Neutrophil (primary cell): ENCODE data around the gene SKAP1.
"Not testable (repeated sequence)": the region's sequence is repeated elsewhere in the genome, so short reads cannot be mapped to it uniquely, and the experiment has no call there.

Experiments
- H3K27ac ChIP-seq: fragments of 200-600 bp; sonication (generic); 2 replicates; pipeline ENCODE4 v1.5.1; 2016; ENCODE audit warnings: mild to moderate bottlenecking, moderate library complexity
- H3K27me3 ChIP-seq: fragments of 200-600 bp; sonication (generic); 2 replicates; pipeline ENCODE4 v1.6.0; 2016; ENCODE audit warnings: mild to moderate bottlenecking
- H3K36me3 ChIP-seq: fragments of 200-600 bp; sonication (generic); 2 replicates; pipeline ENCODE4 v1.5.1; 2017
- H3K4me1 ChIP-seq, 2 experiments: fragments of 200-600 bp in 1 of 2; sonication (generic) in 1 of 2; 1 replicate in 1 of 2; 2 replicates in 1 of 2; pipeline versions ENCODE4 v1.5.1 to v1.6.1; 2013 to 2016; ENCODE audit warnings: low read depth in 1 of 2, low read length in 1 of 2, mild to moderate bottlenecking in 1 of 2, moderate library complexity in 1 of 2; ENCODE audit not compliant: control insufficient read depth in 1 of 2, insufficient read depth in 1 of 2
- H3K4me3 ChIP-seq, 2 experiments: fragments of 200-600 bp in 1 of 2; sonication (generic) in 1 of 2; 1 replicate in 1 of 2; 2 replicates in 1 of 2; pipeline ENCODE4 v1.5.1; 2013 to 2016; ENCODE audit warnings: low read depth in 1 of 2, low read length in 1 of 2, mild to moderate bottlenecking in 1 of 2, moderate library complexity in 1 of 2
- H3K9me3 ChIP-seq: fragments of 200-600 bp; sonication (generic); 2 replicates; pipeline ENCODE4 v1.5.1; 2016
- CTCF ChIP-seq: fragments of 200-600 bp; sonication (generic); IDR thresholded peaks from 2 replicates; pipeline ENCODE4 v1.5.1; 2016; ENCODE audit warnings: antibody characterized with exemption

SKAP1 gene

DNA sequence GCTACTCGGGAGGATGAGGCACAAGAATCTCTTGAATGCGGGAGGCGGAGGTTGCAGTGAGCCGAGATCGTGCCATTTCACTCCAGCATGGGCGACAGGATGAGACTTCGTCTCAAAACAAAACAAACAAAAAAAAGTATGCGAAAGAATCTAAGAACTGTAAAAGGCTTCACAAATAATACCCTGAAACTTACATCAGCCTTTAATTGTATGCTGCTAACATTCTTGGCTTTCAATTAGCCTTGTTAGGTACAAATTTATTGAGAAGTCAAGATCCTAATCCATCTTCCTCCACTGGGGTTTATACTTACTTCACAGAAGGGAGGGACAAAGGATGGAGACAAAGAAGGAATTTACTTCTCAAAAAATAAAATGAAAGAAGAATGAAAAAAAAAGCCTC, 239.1 kb downstream of the SKAP1 start:
- no peak overlapping the region for H3K4me3 ChIP-seq
- no peaks in the 10 kb centered on the region for H3K36me3 ChIP-seq
- H3K4me1 ChIP-seq = no peaks in the 10 kb centered on the region
- TF ChIP-seq CTCF = no peak
- no peak overlapping the region for H3K27ac ChIP-seq
- peaks cover 56% of the 10 kb centered on the region for H3K27me3 ChIP-seq
- no peaks in the 10 kb centered on the region for H3K9me3 ChIP-seq

- no peak for TF ChIP-seq CTCF
- Histone ChIP-seq H3K36me3 (no peaks in the 10 kb centered on the region), H3K4me1 (no peaks in the 10 kb centered on the region), H3K9me3 (no peaks in the 10 kb centered on the region), H3K4me3 (no peak overlapping the region), H3K27ac (no peak overlapping the region), H3K27me3 (peaks cover 53% of the 10 kb centered on the region)
These were observed 242.0 kb downstream of the SKAP1 start for GRCh38 chr17:48187872-48188608.

GRCh38 chr17:48186317-48186716, 243.7 kb downstream of the SKAP1 start:
- peaks cover 48% of the 10 kb centered on the region for H3K27me3 ChIP-seq
- H3K36me3 ChIP-seq, H3K27ac ChIP-seq, H3K9me3 ChIP-seq, H3K4me3 ChIP-seq, H3K4me1 ChIP-seq: not testable (repeated sequence)

GRCh38 chr17:48184721-48185120, 245.3 kb downstream of the SKAP1 start:
- Histone ChIP-seq H3K36me3 (no peaks in the 10 kb centered on the region), H3K27ac (no peak overlapping the region), H3K9me3 (no peaks in the 10 kb centered on the region), H3K4me3 (no peak overlapping the region), H3K4me1 (no peaks in the 10 kb centered on the region), H3K27me3 (peaks cover 46% of the 10 kb centered on the region)
- TF ChIP-seq CTCF = no peak

- Histone ChIP-seq H3K9me3 (no peaks in the 10 kb centered on the region), H3K27ac (no peak overlapping the region), H3K27me3 (peaks cover 47% of the 10 kb centered on the region), H3K4me1 (no peaks in the 10 kb centered on the region), H3K4me3 (no peak overlapping the region), H3K36me3 (no peaks in the 10 kb centered on the region)
- no peak for TF ChIP-seq CTCF
These were observed 248.4 kb downstream of the SKAP1 start for GRCh38 chr17:48181653-48182052.

DNA sequence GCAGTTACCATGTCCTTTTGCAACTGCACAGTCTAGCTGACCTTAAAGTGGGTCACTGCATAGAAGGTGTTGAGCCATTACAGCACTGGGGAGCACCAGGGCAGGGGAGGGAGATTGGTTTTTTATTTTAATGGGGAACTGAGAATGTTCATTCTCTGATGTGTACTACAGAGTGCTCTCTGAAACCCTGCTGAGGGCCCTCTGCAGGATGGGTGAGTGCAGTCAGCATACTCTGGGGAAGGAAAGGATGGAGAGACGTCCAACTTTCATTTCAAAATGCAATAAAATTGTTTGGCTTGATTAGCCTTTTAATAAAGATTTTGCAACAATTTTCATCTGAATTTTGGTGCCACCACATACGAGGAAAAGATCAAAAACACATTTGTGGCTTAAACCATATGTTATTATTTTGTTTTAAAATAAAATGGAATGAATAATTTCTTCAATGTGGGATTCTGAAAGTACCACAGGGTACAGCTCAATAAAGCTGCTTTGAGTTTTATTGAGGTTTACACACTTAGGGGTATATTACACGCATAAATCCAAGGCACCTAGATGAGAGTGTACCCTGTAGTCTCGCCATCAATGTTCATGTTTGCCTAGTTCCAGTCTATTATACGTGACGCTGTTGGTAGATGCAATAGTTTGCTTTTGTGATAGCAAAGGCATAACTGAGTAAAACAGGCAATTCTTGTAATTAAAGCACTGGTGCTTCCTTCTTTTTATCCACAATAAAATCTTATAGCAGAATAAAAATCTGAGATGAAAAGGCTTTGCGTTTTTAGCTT, 249.0 kb downstream of the SKAP1 start:
- H3K27me3 ChIP-seq = peaks cover 45% of the 10 kb centered on the region

More for the DNA sequence above, 249.0 kb downstream of the SKAP1 start:
- no peaks in the 10 kb centered on the region for H3K9me3 ChIP-seq
- H3K4me3 ChIP-seq = no peak overlapping the region
- TF ChIP-seq CTCF = no peak
- no peak overlapping the region for H3K27ac ChIP-seq
- no peaks in the 10 kb centered on the region for H3K36me3 ChIP-seq
- H3K4me1 ChIP-seq = no peaks in the 10 kb centered on the region
